Measurements from ENCODE around the gene RPL29. TPM values are rescaled to one million over a fixed set of nuclear protein-coding genes. Genes with fewer than 3 reads are reported as not detected.

RPL29 gene
- total and polyA plus RNA-seq, 2 of the 13 experiments (the other 11 are each of a cell fraction or from before 2014, with no cell fraction given) = 1,348 to 2,263 TPM

GRCh38 chr3:52001443-52001974 lies 5.8 kb upstream of the RPL29 start (continued):
- no peak for TF ChIP-seq GMEB2 (CRISPR knock-in tag; IDR thresholded peaks at IDR 0.05; ENCODE audit: low read depth)
- TF ChIP-seq, protein P1, sequence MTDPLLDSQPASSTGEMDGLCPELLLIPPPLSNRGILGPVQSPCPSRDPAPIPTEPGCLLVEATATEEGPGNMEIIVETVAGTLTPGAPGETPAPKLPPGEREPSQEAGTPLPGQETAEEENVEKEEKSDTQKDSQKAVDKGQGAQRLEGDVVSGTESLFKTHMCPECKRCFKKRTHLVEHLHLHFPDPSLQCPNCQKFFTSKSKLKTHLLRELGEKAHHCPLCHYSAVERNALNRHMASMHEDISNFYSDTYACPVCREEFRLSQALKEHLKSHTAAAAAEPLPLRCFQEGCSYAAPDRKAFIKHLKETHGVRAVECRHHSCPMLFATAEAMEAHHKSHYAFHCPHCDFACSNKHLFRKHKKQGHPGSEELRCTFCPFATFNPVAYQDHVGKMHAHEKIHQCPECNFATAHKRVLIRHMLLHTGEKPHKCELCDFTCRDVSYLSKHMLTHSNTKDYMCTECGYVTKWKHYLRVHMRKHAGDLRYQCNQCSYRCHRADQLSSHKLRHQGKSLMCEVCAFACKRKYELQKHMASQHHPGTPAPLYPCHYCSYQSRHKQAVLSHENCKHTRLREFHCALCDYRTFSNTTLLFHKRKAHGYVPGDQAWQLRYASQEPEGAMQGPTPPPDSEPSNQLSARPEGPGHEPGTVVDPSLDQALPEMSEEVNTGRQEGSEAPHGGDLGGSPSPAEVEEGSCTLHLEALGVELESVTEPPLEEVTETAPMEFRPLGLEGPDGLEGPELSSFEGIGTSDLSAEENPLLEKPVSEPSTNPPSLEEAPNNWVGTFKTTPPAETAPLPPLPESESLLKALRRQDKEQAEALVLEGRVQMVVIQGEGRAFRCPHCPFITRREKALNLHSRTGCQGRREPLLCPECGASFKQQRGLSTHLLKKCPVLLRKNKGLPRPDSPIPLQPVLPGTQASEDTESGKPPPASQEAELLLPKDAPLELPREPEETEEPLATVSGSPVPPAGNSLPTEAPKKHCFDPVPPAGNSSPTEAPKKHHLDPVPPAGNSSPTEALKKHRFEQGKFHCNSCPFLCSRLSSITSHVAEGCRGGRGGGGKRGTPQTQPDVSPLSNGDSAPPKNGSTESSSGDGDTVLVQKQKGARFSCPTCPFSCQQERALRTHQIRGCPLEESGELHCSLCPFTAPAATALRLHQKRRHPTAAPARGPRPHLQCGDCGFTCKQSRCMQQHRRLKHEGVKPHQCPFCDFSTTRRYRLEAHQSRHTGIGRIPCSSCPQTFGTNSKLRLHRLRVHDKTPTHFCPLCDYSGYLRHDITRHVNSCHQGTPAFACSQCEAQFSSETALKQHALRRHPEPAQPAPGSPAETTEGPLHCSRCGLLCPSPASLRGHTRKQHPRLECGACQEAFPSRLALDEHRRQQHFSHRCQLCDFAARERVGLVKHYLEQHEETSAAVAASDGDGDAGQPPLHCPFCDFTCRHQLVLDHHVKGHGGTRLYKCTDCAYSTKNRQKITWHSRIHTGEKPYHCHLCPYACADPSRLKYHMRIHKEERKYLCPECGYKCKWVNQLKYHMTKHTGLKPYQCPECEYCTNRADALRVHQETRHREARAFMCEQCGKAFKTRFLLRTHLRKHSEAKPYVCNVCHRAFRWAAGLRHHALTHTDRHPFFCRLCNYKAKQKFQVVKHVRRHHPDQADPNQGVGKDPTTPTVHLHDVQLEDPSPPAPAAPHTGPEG (CRISPR knock-in tag; IDR thresholded peaks at IDR 0.05) = no peak
- no peak for TF ChIP-seq MLLT10 (CRISPR knock-in tag; IDR thresholded peaks at IDR 0.05)
- no peak for TF ChIP-seq ZNF776 (CRISPR knock-in tag; IDR thresholded peaks at IDR 0.05)
- TF ChIP-seq, protein P2, sequence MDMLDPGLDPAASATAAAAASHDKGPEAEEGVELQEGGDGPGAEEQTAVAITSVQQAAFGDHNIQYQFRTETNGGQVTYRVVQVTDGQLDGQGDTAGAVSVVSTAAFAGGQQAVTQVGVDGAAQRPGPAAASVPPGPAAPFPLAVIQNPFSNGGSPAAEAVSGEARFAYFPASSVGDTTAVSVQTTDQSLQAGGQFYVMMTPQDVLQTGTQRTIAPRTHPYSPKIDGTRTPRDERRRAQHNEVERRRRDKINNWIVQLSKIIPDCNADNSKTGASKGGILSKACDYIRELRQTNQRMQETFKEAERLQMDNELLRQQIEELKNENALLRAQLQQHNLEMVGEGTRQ (IDR thresholded peaks at IDR 0.05; ENCODE audit: low read depth, low read length) = no peak
- TF ChIP-seq, protein P2 (CRISPR knock-in tag; IDR thresholded peaks at IDR 0.05; ENCODE audit: borderline replicate concordance) = no peak
- TF ChIP-seq ZSCAN20 (CRISPR knock-in tag; IDR thresholded peaks at IDR 0.05; ENCODE audit: borderline replicate concordance) = no peak
- no peak for TF ChIP-seq ZNF33B (CRISPR knock-in tag; IDR thresholded peaks at IDR 0.05)
- no peak for TF ChIP-seq SATB2 (CRISPR knock-in tag; IDR thresholded peaks at IDR 0.05)
- TF ChIP-seq NAIF1 (CRISPR knock-in tag; IDR thresholded peaks at IDR 0.05; ENCODE audit: borderline replicate concordance) = no peak
- no peak for TF ChIP-seq ZNF335 (CRISPR knock-in tag; IDR thresholded peaks at IDR 0.05)
- no peak for TF ChIP-seq NR3C1 (CRISPR knock-in tag; IDR thresholded peaks at IDR 0.05)
- no peak for TF ChIP-seq ZNF773 (CRISPR knock-in tag; IDR thresholded peaks at IDR 0.05; ENCODE audit: borderline replicate concordance)
- TF ChIP-seq SIX4 (CRISPR knock-in tag; IDR thresholded peaks at IDR 0.05) = no peak
- no peak for TF ChIP-seq HOXA7 (CRISPR knock-in tag; IDR thresholded peaks at IDR 0.05)
- TF ChIP-seq, protein P3, sequence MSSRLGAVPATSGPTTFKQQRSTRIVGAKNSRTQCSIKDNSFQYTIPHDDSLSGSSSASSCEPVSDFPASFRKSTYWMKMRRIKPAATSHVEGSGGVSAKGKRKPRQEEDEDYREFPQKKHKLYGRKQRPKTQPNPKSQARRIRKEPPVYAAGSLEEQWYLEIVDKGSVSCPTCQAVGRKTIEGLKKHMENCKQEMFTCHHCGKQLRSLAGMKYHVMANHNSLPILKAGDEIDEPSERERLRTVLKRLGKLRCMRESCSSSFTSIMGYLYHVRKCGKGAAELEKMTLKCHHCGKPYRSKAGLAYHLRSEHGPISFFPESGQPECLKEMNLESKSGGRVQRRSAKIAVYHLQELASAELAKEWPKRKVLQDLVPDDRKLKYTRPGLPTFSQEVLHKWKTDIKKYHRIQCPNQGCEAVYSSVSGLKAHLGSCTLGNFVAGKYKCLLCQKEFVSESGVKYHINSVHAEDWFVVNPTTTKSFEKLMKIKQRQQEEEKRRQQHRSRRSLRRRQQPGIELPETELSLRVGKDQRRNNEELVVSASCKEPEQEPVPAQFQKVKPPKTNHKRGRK (CRISPR knock-in tag; IDR thresholded peaks at IDR 0.05) = no peak
- no peak for TF ChIP-seq NFYB (CRISPR knock-in tag; IDR thresholded peaks at IDR 0.05)
- no peak; the same call in 2 of the 3 replicates for TF ChIP-seq MXI1 (IDR thresholded peaks at IDR 0.05; ENCODE audit: borderline replicate concordance, low read depth, low read length)

Measured in HepG2 (cell line).